Endothelial cell of umbilical vein (primary cell): Measurements from ENCODE around the gene CEP85L. TPM values are rescaled to one million over a fixed set of nuclear protein-coding genes. Genes with fewer than 3 reads are reported as not detected.
A peak's percentile ranks its signal among the peaks of the same experiment; 100 is the strongest.

Source experiments
- BruUV-seq: library from RNA; stranded (reverse); fragments of 400-500 nt; replicated peaks from 2 replicates; lab custom pipeline; 2021; lab: Mats Ljungman, UMichigan
- CTCF ChIA-PET: fragments of 300-600, 350-600 bp; sonication (Branson Sonifier 250); formaldehyde crosslinking; loops from one replicate; lab custom pipeline; 2021; ENCODE audit warnings: antibody characterized with exemption, inconsistent platforms; lab: Charles Lee
- POLR2A ChIA-PET: fragments of 300-600, 350-600 bp; sonication (Branson Sonifier 250); formaldehyde crosslinking; loops from one replicate; lab custom pipeline; 2021; ENCODE audit warnings: antibody characterized with exemption, inconsistent platforms; lab: Charles Lee
- DNase-seq: peaks from one replicate; pipeline ENCODE4 v3.0.0-alpha.2; 2011; ENCODE audit warnings: low read depth, low spot score
- FAIRE-seq: peaks from 2 replicates; lab custom pipeline; 2011; peaks lifted over from hg19 to GRCh38; lab: Jason Lieb, UNC
- H2AFZ ChIP-seq: 2 replicates; pipeline ENCODE4 v1.6.0; 2012; ENCODE audit warnings: low read depth, low read length, control low read depth, inconsistent platforms
- H3K27ac ChIP-seq: 2 replicates; pipeline ENCODE4 v1.5.1; 2011; ENCODE audit warnings: low read depth, mild to moderate bottlenecking, control low read depth, low read length, moderate library complexity; ENCODE audit not compliant: insufficient read depth
- H3K27me3 ChIP-seq, 2 experiments: 2 replicates each; pipeline versions ENCODE4 v1.6.0 to v1.6.1; 2011; ENCODE audit warnings: low read length in 2 of 2, mixed read lengths in 1 of 2; ENCODE audit not compliant: control insufficient read depth in 2 of 2, insufficient read depth in 2 of 2
- H3K36me3 ChIP-seq, 2 experiments: 2 replicates in 1 of 2; 3 replicates in 1 of 2; pipeline ENCODE4 v1.5.1; 2011; ENCODE audit warnings: low read length in 2 of 2, mild to moderate bottlenecking in 1 of 2, moderate library complexity in 1 of 2; ENCODE audit not compliant: control insufficient read depth in 2 of 2, insufficient read depth in 2 of 2; ENCODE audit errors: extremely low read depth in 1 of 2
- H3K4me1 ChIP-seq: 3 replicates; pipeline ENCODE4 v1.5.1; 2011; ENCODE audit warnings: mild to moderate bottlenecking, low read length; ENCODE audit not compliant: control insufficient read depth, insufficient read depth; ENCODE audit errors: extremely low read depth
- H3K4me2 ChIP-seq: 2 replicates; pipeline ENCODE4 v1.6.1; 2011; ENCODE audit warnings: low read length, control low read depth, mixed read lengths; ENCODE audit not compliant: insufficient read depth
- H3K4me3 ChIP-seq, 3 experiments: fragments of 200-600 bp in 1 of 3; sonication (generic), shearing (Covaris generic) in 1 of 3; replicated peaks in 1 of 3; 2 replicates each; pipeline ENCODE4 v1.5.1; 2011 to 2016; ENCODE audit warnings: control low read depth in 3 of 3, low read length in 3 of 3, mild to moderate bottlenecking in 2 of 3, inconsistent platforms in 1 of 3, low read depth in 1 of 3, moderate library complexity in 1 of 3; ENCODE audit not compliant: insufficient read depth in 1 of 3
- H3K79me2 ChIP-seq: 2 replicates; pipeline ENCODE4 v1.6.0; 2012; ENCODE audit warnings: low read length, inconsistent platforms; ENCODE audit not compliant: control insufficient read depth, insufficient read depth
- H3K9ac ChIP-seq: replicated peaks from 2 replicates; pipeline ENCODE3; 2011; ENCODE audit warnings: low read length, control low read depth; ENCODE audit not compliant: insufficient read depth; ENCODE audit errors: extremely low read depth
- H3K9me1 ChIP-seq: replicated peaks from 3 replicates; pipeline ENCODE4 v1.6.0; 2011; ENCODE audit warnings: mild to moderate bottlenecking, low read length; ENCODE audit not compliant: control insufficient read depth, insufficient read depth; ENCODE audit errors: extremely low read depth
- H3K9me3 ChIP-seq: replicated peaks from 2 replicates; pipeline ENCODE4 v1.5.1; 2012; ENCODE audit warnings: low read length, inconsistent platforms; ENCODE audit not compliant: control insufficient read depth, insufficient read depth
- H4K20me1 ChIP-seq: replicated peaks from 2 replicates; pipeline ENCODE3; 2011; ENCODE audit warnings: mild to moderate bottlenecking, low read length; ENCODE audit not compliant: control insufficient read depth, insufficient read depth; ENCODE audit errors: extremely low read depth
- FOS ChIP-seq: IDR thresholded peaks from 2 replicates; pipeline ENCODE4 v1.6.1; 2011; ENCODE audit warnings: mild to moderate bottlenecking, low read length, moderate library complexity, borderline replicate concordance; ENCODE audit not compliant: insufficient read depth
- GATA2 ChIP-seq: IDR thresholded peaks from 2 replicates; pipeline ENCODE4 v1.7.0; 2011; ENCODE audit warnings: low read depth, mild to moderate bottlenecking, moderate library complexity, mixed read lengths, low read length; ENCODE audit not compliant: insufficient read length, insufficient read depth
- JUN ChIP-seq: IDR thresholded peaks from 2 replicates; pipeline ENCODE4 v1.6.1; 2011; ENCODE audit warnings: borderline replicate concordance, low read depth; ENCODE audit not compliant: insufficient read length, insufficient read depth
- MYC ChIP-seq: IDR thresholded peaks from one replicate; pipeline ENCODE4 v1.6.1; 2011; ENCODE audit warnings: mild to moderate bottlenecking, low read depth, low read length
- POLR2A ChIP-seq: IDR thresholded peaks from 2 replicates; pipeline ENCODE4 v1.6.1; 2012; ENCODE audit warnings: low read depth, mild to moderate bottlenecking, control low read depth, low read length
- dilution Hi-C: fragments of 300-500 bp; cut with MboI; formaldehyde crosslinking; loops from one replicate; pipeline ENCODE4 v1.15.0; 2019; ENCODE audit warnings: low sequenced_read_pairs; ENCODE audit not compliant: extremely low pct_ligation_motif_present
- intact Hi-C: fragments of 100-400 bp; cut with micrococcal nuclease; formaldehyde crosslinking; loops from one replicate; pipeline ENCODE4 v1.10.0; 2022
- polyA plus RNA-seq, 4 experiments: library from polyadenylated mRNA; depleted of rRNA in 3 of 4; stranded (reverse) in 3 of 4; unstranded in 1 of 4; fragments of >200 nt; gene quantifications; 2 replicates each; pipeline versions ENCODE4 v1.2.1 to v1.2.3, GENCODE V29; 2011 to 2012; ENCODE audit warnings: missing spikeins in 1 of 4
- total RNA-seq: library from RNA; stranded (reverse); gene quantifications from 2 replicates; pipeline ENCODE4 v1.2.3, GENCODE V29; 2021
- TF ChIP-seq, protein P1 (sequence below): IDR thresholded peaks from 2 replicates; pipeline ENCODE4 v1.6.1; 2011; ENCODE audit not compliant: insufficient read depth, insufficient read length

Gene CEP85L
- total and polyA plus RNA-seq, 2 donors (not counting 3 experiments of a cell fraction or from before 2014, with no cell fraction given): 1.8 to 9.2 TPM

DNA sequence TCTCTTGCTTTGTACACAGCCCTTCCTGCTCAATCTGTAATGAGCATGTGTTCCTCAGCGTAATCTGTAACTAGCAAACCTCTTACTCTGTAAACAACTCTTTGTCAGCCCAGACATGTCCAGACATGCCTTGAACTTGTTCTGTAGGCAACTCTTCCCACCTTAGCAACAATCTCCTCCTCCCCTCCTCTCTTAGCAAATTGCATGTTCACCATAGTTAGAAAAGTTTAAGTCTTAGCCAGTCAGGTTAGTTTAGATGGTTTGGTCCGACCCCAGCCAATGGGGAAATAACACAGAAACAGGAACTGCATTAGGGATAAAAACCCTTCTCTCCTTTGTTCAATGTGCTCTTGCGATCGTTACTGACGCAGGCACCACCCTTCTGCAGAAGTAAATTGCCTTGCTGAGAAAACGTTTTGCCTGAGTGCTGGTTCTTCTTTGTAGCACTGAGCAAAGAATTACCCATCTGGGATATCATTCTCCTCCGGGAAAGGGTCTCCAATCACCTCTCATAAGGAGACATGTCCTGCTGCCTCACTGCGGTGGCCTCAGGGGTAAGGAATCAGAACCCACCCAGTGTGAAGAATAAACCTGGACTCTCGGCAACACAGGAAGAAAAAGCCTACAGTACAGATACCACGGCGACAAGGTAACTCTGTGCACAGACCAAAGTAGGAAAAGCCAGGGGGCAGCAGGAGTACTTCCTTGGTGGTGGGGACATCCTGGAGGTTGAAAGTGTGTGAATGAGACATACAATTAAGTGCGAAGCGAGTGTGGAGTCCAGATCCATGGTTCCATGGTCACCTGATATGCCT is 77.1 kb downstream of the CEP85L start:
- H3K4me3 ChIP-seq: no peak overlapping the region
- peaks cover 0 to 4% of the 10 kb centered on the region in 2 experiments for H3K36me3 ChIP-seq
- intact Hi-C loops: no loop called here
- H3K9ac ChIP-seq: no peak overlapping the region
- H2AFZ ChIP-seq: no peak overlapping the region
- H3K79me2 ChIP-seq: peaks cover 33% of the 10 kb centered on the region
- no peaks in the 10 kb centered on the region for H3K9me1 ChIP-seq
- dilution Hi-C loops: no loop called here
- H3K27me3 ChIP-seq: no peaks in the 10 kb centered on the region
- POLR2A ChIA-PET: no interaction called here
- BruUV-seq: no TSS peak
- peak; percentile 32 for DNase-seq
- no peak overlapping the region for H3K27ac ChIP-seq
- TF ChIP-seq GATA2 (no peak), JUN (no peak), POLR2A (no peak)
- peaks cover 8% of the 10 kb centered on the region for H3K9me3 ChIP-seq
- no peaks in the 10 kb centered on the region for H4K20me1 ChIP-seq
- no peak for FAIRE-seq
- CTCF ChIA-PET: interaction anchor here (1.5 kb wide), 1 partner anchor 290 kb away, joined by 3 read pairs; no protein-coding TSS in a partner anchor
- no peaks in the 10 kb centered on the region for H3K4me1 ChIP-seq
- H3K4me2 ChIP-seq: no peak overlapping the region

DNA sequence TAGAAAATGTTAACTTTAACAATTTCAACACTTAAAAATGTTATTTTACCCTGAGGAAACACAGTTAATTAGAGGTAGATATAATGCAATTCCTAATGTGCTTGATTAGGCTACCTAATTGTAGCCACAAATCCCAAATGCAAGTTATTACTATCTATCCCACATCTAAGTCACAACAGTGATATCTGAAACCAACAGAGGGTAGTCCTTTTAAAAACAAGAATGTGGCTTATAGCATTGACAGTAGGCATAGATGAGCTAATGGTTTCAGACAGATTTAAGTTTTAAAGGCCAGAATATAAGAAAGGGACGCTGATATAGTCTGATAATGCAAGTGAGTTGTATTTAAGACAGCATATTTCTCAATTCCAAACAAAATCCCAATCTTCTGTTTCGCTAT is 80.3 kb downstream of the CEP85L start:
- H3K9me3 ChIP-seq: peaks cover 8% of the 10 kb centered on the region
- intact Hi-C loops (no loop called here), dilution Hi-C loops (no loop called here)
- no peaks in the 10 kb centered on the region for H3K27me3 ChIP-seq
- no peak overlapping the region for H3K27ac ChIP-seq
- ChIA-PET POLR2A (no interaction called here), CTCF (interaction anchor here (0.9 to 2.6 kb wide), 3 partner anchors 9 to 270 kb away, joined by 3 to 12 read pairs (median 3); no protein-coding TSS in a partner anchor)
- no peaks in the 10 kb centered on the region for H3K4me1 ChIP-seq
- TF ChIP-seq, protein P1, sequence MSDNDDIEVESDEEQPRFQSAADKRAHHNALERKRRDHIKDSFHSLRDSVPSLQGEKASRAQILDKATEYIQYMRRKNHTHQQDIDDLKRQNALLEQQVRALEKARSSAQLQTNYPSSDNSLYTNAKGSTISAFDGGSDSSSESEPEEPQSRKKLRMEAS: no peak
- TF ChIP-seq MYC (no peak), FOS (no peak), GATA2 (no peak)
- H2AFZ ChIP-seq: no peak overlapping the region
- no TSS peak for BruUV-seq
- H3K79me2 ChIP-seq: peaks cover 36% of the 10 kb centered on the region
- no peak overlapping the region for H3K9ac ChIP-seq
- H4K20me1 ChIP-seq: no peaks in the 10 kb centered on the region
- no peak for DNase-seq
- no peak for FAIRE-seq
- peaks cover 0 to 4% of the 10 kb centered on the region in 2 experiments for H3K36me3 ChIP-seq
- H3K9me1 ChIP-seq: no peaks in the 10 kb centered on the region
- no peak overlapping the region for H3K4me2 ChIP-seq
- no peak overlapping the region for H3K4me3 ChIP-seq
